HG03469 (cell line): Measurements from ENCODE around the gene TRPV3.
"Not testable (repeated sequence)": the region's sequence is repeated elsewhere in the genome, so short reads cannot be mapped to it uniquely, and the experiment has no call there.

Experiments used
- ATAC-seq: cut with Tn5 transposase; IDR thresholded peaks from one replicate; pipeline ENCODE4 v1.9.1; 2021; ENCODE audit warnings: mild to moderate bottlenecking, moderate library complexity, moderate number of reproducible peaks; ENCODE audit not compliant: unreplicated experiment

TRPV3 gene

GRCh38 chr17:3527468-3527867 lies 30.1 kb downstream of the TRPV3 start:
- ATAC-seq = no peak

DNA sequence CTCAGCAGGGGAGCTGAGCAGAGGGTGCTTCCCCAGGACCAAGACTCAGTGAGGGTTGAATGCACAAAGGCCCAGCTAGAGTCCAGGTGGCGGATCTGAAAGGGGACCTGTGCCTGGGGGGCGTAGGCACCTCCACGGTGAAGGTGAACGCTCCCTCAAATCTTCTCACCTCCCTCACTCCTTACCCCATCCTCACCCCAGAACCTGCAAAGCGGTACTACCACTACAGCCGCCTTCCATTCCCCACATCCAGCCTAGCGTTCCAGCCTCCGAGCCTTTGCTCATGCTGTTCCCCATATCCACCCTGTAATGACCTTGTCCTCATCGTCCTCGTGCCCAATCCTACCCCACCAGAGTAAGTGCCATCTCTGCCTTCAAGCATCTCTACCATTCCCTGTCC lies 30.6 kb downstream of the TRPV3 start:
- ATAC-seq = no peak

DNA sequence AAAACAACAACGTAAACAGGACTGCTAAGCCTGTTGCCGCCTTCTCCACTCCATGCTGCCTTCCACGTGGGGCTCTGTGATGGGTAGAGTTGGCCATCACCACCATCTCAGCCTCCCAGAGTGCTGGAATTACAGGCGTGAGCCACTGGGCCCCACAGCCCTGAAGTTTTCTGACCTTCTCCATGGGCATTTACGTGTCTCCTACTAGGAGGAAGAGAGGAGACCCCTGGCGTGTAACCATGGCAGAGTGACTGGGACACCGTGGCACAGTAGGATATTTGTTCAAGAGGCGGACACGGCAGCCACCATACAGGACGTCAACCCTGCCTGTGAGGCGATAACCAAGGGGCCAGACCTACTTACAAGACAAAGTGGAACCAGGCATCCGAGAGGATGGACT lies 31.1 kb downstream of the TRPV3 start:
- ATAC-seq = no peak

- ATAC-seq = no peak
Observed at GRCh38 chr17:3524024-3524423, 33.6 kb downstream of the TRPV3 start.

DNA sequence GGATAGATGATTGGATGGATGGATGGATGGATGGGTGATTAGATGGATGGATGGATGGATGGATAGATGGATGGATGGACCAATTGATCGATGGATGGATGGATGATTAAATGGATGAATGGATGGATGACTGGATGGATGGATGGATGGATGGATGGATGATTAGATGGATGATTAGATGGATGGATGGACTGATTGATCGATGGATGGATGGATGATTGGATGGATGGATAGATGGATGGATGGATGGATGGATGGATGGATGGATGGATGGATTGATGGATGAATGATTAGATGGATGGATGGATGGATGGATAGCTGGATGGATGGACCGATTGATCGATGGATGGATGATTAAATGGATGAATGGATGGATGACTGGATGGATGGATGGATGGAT lies 38.1 kb downstream of the TRPV3 start:
- not testable (repeated sequence) for ATAC-seq

GRCh38 chr17:3514873-3515272 lies 42.7 kb downstream of the TRPV3 start:
- no peak for ATAC-seq

DNA sequence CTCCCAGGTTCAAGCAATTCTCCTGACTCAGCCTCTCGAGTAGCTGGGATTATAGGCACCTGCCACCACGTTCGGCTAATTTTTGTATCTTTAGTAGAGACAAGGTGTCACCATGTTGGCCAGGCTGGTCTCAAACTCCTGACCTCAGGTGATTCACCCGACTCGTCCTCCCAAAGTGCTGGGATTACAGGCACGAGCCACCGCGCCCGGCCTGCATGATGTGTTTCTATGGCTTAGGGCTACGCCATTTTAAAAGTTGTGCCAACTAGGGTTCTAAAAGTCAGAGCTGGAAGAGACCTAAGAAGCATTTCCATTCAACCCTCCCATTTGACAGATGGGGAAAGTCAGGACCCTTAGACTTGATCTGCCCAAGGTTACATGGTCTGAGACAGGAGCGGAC lies 43.4 kb downstream of the TRPV3 start:
- ATAC-seq = not testable (repeated sequence)

GRCh38 chr17:3513305-3514035 lies 44.1 kb downstream of the TRPV3 start:
- ATAC-seq = no peak

GRCh38 chr17:3512505-3513171 lies 45.0 kb downstream of the TRPV3 start:
- ATAC-seq = no peak

DNA sequence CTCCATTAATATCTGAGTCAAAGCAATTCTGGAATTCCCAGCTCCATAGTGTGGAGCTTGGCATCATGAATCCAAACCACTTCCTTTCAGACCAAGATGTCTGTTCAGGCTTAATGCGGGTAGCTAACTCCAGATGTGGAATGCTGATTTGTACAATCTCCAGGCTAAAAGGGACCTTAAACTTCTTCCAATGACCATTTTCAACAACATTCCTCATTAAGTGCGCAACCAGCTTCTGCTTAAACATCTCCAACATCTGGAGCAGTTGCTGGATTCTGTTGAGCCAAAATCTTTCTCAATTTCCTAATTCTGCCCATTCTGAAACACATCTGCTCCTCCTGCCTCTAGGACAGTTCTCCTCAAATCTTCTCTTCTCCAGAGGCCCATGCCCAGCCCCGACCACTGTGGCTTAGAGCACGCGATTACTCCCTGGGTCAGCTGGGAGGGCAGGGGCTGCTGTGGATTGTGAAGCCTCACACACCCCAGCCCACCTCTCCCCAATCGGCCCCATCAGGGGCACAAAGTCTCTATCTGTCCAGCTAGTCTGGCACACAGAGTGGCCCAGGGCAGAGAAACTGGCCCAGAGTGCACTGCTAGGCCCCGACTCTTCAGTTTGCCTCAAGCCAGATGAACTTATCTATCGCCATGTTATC lies 45.6 kb downstream of the TRPV3 start:
- no peak for ATAC-seq

GRCh38 chr17:3510090-3510489 lies 47.5 kb downstream of the TRPV3 start:
- no peak for ATAC-seq

GRCh38 chr17:3507869-3508268 lies 49.7 kb downstream of the TRPV3 start:
- no peak for ATAC-seq

DNA sequence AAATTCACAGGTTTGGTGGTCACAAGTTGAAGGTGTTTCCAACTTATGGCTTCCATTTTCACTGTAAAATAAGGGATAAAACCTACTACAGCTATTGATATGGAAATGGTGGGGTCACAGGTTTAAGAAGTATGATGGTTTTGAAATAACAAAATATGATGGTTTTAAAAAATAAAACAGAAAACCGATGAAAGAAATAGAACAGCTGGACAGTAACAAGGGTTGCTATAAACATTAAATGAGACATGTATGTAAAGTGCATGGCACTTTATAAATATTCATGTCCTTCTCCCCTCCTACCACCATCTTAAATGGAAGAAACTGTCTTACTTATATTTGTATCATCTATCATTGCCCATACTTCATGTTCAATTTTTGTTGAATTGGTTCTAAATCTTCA lies 50.5 kb downstream of the TRPV3 start:
- no peak for ATAC-seq

GRCh38 chr17:3506054-3506453 lies 51.6 kb downstream of the TRPV3 start:
- ATAC-seq = no peak

- ATAC-seq = no peak
Observed at GRCh38 chr17:3505008-3505407, 52.6 kb downstream of the TRPV3 start.

DNA sequence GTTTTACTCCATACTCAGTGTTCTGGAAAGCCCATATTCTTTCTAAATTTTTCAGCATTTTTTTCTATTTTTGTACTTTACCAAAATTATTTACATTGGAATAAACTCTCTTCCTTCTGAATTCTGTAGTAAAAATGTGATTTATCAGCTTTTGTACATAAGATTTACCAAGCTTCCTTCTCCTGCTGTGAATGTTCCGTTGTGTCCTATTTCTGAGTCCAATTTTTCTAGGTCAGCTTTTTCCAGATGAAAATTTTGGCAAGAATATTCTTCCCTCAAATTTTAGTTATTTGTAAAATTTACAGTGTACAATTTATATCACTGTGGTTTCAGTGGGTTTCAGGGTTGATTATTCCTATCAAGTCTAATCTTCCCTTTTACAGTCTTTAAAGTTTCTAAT lies 54.3 kb downstream of the TRPV3 start:
- no peak for ATAC-seq

DNA sequence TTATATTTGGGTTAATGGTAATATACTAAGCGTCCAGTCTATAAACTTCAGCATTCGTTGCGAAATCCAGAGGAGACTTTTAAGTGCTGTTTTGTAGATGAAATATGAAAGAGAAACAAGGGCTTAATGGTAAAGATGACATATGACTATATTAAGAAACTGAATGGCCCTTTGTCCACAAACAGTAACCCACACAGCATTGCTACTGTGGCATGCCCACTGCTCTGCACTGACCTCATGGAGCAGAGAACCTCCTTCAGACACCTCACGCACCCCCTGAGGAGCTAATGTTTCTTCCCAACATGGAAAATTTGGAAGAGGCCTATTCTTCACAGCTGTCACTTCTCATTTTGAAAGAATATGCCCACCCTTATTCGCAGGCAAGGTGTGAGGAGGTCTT lies 55.1 kb downstream of the TRPV3 start:
- no peak for ATAC-seq

GRCh38 chr17:3501344-3501743 lies 56.3 kb downstream of the TRPV3 start:
- no peak for ATAC-seq

DNA sequence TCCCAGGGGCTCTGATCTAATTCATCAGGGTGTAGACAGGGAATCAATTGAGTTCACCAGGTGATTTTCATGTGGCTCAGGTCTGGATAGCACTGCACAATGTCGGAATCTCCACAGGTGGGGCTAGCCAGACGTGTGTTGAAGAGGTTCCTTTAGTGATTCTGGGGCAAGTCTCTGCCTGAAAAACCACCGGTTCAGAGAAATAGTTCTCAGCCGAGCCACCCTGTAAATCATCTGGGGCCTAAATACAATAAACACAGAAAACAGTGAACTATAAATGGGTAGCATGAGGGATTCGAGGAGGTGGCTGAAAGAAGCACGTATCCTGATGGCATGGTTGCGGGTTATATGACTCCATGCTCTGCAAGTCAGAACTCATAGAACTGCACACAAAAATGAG lies 60.5 kb downstream of the TRPV3 start:
- no peak for ATAC-seq

DNA sequence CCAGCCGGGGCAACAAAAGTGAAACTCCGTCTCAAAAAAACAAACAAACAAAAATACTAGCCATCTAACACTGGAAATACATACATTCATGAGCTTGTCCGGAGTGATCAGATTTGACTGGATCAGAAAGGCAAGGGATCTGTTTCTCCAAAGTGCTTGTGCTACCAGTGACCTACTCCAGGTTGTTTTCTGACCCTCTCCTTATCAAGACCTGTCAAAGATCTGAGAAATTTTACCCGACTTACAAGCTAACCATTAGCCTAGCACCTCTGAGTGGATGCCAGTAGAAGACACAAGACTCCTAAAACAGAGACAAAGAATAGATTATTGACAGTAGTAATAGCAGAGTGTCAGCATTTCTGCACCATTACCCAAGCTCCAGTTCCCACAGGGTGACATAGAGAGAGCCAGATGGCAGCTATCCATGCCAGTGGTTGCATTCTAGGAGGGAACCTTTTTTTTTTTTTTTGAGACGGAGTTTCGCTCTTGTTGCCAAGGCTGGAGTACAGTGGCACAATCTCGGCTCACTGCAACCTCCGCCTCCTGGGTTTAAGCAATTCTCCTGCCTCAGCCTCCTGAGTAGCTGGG lies 72.0 kb downstream of the TRPV3 start:
- no peak for ATAC-seq

DNA sequence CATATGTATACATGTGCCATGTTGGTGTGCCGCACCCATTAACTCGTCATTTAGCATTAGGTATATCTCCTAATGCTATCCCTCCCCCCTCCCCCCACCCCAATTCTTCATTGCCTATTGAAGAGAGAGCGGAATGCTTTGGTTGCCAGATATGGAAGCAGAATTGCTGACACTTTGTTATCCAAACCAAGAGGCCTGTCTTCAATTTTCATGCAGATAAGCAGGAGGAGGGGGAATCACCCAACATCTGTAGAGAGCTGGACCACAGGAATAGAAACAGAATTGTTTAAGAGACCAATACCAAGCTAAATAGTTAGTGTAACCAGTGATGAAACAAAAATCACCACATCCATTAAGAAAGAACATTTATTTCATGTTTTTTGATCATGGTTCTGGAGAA lies 74.8 kb downstream of the TRPV3 start:
- ATAC-seq = no peak

GRCh38 chr17:3479988-3480387 lies 77.6 kb downstream of the TRPV3 start:
- no peak for ATAC-seq
